ENCODE results near the gene THTPA. TPM values are rescaled to one million over a fixed set of nuclear protein-coding genes. Genes with fewer than 3 reads are reported as not detected.

The THTPA gene
- total RNA-seq, 4 donors from 2014 or later = 14.4 to 47.1 (median 25.2) TPM

- Histone ChIP-seq H3K4me1 (peaks cover 0 to 3% (median 0%) of the 10 kb centered on the region in 4 donors), H3K27me3 (no peaks in the 10 kb centered on the region), H3K36me3 (peaks cover 0 to 5% (median 0%) of the 10 kb centered on the region in 3 donors), H3K9me3 (no peaks in the 10 kb centered on the region), H3K27ac (no peak overlapping the region), H3K4me3 (no peak overlapping the region)
- DNase-seq (ENCODE audit: low spot score in 2 of 2) = no peak
- 74 to 82% methylated on average over 3 of the region's 3 CpGs for WGBS, 2 donors
- TF ChIP-seq POLR2A (IDR thresholded peaks at IDR 0.05) (no peak), EP300 (IDR thresholded peaks at IDR 0.05) (no peak), CTCF (IDR thresholded peaks at IDR 0.05) (no peak)
These were observed 41.5 kb upstream of the THTPA start for GRCh38 chr14:23514644-23514957.

GRCh38 chr14:23517650-23518326 lies 38.3 kb upstream of the THTPA start:
- H3K4me1 ChIP-seq = peaks cover 0 to under 1% (median 0%) of the 10 kb centered on the region in 4 donors
- 81 to 84% methylated on average over 6 of the region's 6 CpGs for WGBS, 2 donors
- DNase-seq (ENCODE audit: low spot score in 2 of 2) = no peak
- H3K9me3 ChIP-seq = no peaks in the 10 kb centered on the region
- peaks cover 0 to 16% (median 0%) of the 10 kb centered on the region in 3 donors for H3K36me3 ChIP-seq
- TF ChIP-seq EP300 (IDR thresholded peaks at IDR 0.05) (no peak), POLR2A (IDR thresholded peaks at IDR 0.05) (no peak), CTCF (IDR thresholded peaks at IDR 0.05) (no peak)
- no peak overlapping the region for H3K27ac ChIP-seq
- H3K4me3 ChIP-seq = no peak overlapping the region
- H3K27me3 ChIP-seq = no peaks in the 10 kb centered on the region

GRCh38 chr14:23518709-23519108 lies 37.4 kb upstream of the THTPA start:
- no peak overlapping the region for H3K4me3 ChIP-seq
- TF ChIP-seq CTCF (IDR thresholded peaks at IDR 0.05) (no peak), POLR2A (IDR thresholded peaks at IDR 0.05) (no peak), EP300 (IDR thresholded peaks at IDR 0.05) (no peak)
- no peaks in the 10 kb centered on the region for H3K9me3 ChIP-seq
- H3K27me3 ChIP-seq = no peaks in the 10 kb centered on the region
- no peak overlapping the region for H3K27ac ChIP-seq
- H3K4me1 ChIP-seq = no peaks in the 10 kb centered on the region
- 57 to 65% methylated on average over 4 of the region's 4 CpGs for WGBS, 2 donors
- DNase-seq (ENCODE audit: low spot score in 2 of 2) = no peak
- H3K36me3 ChIP-seq = peaks cover 0 to 25% (median 0%) of the 10 kb centered on the region in 3 donors

- H3K27ac ChIP-seq = no peak overlapping the region
- no peak overlapping the region for H3K4me3 ChIP-seq
- H3K9me3 ChIP-seq = no peaks in the 10 kb centered on the region
- H3K27me3 ChIP-seq = no peaks in the 10 kb centered on the region
- DNase-seq (ENCODE audit: low spot score in 2 of 2) = no peak
- TF ChIP-seq POLR2A (IDR thresholded peaks at IDR 0.05) (no peak), EP300 (IDR thresholded peaks at IDR 0.05) (no peak), CTCF (IDR thresholded peaks at IDR 0.05) (no peak)
- 77 to 80% methylated on average over 14 of the region's 14 CpGs for WGBS, 2 donors
- H3K4me1 ChIP-seq = no peaks in the 10 kb centered on the region
- H3K36me3 ChIP-seq = peaks cover 0 to 47% (median 0%) of the 10 kb centered on the region in 3 donors
These were observed 35.1 kb upstream of the THTPA start for GRCh38 chr14:23520899-23521533.
